Measurements from ENCODE around the gene TLR10.

GRCh38 chr4:38819569-38819968, 36.8 kb upstream of the TLR10 start:
- TF ChIP-seq ZNF407 (CRISPR knock-in tag; IDR thresholded peaks at IDR 0.05; ENCODE audit: not compliant biosample characterization): no peak
- no peak for TF ChIP-seq ZBTB7B (CRISPR knock-in tag; IDR thresholded peaks at IDR 0.05)
- no peak for TF ChIP-seq FOXM1 (CRISPR knock-in tag; IDR thresholded peaks at IDR 0.05)
- no peak for TF ChIP-seq BRF2 (CRISPR knock-in tag; IDR thresholded peaks at IDR 0.05)
- TF ChIP-seq ZNF362 (CRISPR knock-in tag; IDR thresholded peaks at IDR 0.05; ENCODE audit: borderline replicate concordance): no peak
- no peak for TF ChIP-seq HDAC1 (CRISPR knock-in tag; IDR thresholded peaks at IDR 0.05)
- no peak for TF ChIP-seq CTCF (CRISPR knock-in tag; IDR thresholded peaks at IDR 0.05)
- TF ChIP-seq ZNF180 (CRISPR knock-in tag; IDR thresholded peaks at IDR 0.05; ENCODE audit: borderline replicate concordance, low read depth): no peak
- TF ChIP-seq ZNF780A (CRISPR knock-in tag; IDR thresholded peaks at IDR 0.05): no peak
- TF ChIP-seq ARNTL (CRISPR knock-in tag; IDR thresholded peaks at IDR 0.05): no peak
- no peak for TF ChIP-seq STAG1 (CRISPR knock-in tag; IDR thresholded peaks at IDR 0.05)
